ENCODE measurements around the gene CHRNB2. TPM values are rescaled to one million over a fixed set of nuclear protein-coding genes. Genes with fewer than 3 reads are reported as not detected.
A peak's percentile ranks its signal among the peaks of the same experiment; 100 is the strongest.

The CHRNB2 gene
- total and polyA plus RNA-seq, 2 donors (not counting 3 experiments of a cell fraction or from before 2014, with no cell fraction given): not detected

DNA sequence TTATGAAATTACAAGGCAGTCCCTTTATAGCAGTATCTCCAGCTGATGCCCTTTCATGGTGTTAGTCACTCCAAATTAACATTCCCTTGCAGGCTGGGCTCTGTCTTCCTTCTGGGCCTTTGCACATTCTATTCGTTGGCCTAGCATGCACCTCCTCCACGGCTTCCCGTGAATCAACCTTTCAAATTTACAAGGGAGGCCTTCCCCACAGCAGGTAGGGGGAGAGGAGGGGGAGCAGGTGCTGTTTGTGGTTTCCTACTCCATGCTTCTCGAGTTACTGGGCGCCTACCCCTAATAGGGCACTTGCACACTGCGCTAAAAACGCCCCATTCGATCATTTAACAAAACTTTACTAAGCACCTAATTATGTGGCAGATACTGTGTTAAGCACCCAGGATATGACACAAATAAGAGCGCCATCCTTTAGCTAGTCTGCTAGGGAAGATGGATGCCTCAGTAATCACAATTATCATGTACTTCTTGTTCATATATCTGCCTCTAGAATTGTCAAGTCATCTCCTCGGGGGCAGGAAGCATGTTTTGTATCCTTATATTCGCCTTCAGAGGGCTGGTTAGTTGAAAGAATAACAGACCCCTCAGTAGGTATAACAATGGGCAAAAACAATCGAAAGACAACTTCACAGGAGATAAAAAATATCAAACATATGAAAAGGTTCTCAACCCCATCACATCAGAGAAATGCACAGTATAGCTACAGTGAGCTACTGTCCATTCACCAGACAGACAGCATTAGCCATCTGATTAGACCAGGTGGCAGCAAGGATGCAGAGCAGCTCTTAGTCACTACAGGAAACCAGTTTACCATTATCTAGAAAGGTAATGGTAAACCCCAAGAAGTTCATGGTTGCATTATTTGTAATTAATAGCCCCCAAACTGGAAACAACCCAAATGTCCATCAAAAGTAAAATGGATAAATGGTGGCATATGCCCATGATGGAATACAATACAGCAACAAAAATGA, 42.1 kb downstream of the CHRNB2 start:
- Histone ChIP-seq H3K27ac (ENCODE audit: insufficient read depth, low read depth, low read length) (no peak overlapping the region), H2AFZ (ENCODE audit: low read depth, low read length) (no peak overlapping the region), H3K9me1 (replicated peaks; ENCODE audit: control insufficient read depth, extremely low read depth, insufficient read depth, low read length) (no peaks in the 10 kb centered on the region), H3K27me3 (ENCODE audit: control insufficient read depth in 2 of 2, insufficient read depth in 2 of 2, low read length in 2 of 2) (no peaks in the 10 kb centered on the region), H3K9me3 (replicated peaks; ENCODE audit: control insufficient read depth, insufficient read depth, low read length) (no peaks in the 10 kb centered on the region), H4K20me1 (replicated peaks; ENCODE audit: control insufficient read depth, extremely low read depth, insufficient read depth, low read length) (peaks cover 4% of the 10 kb centered on the region), H3K9ac (replicated peaks; ENCODE audit: extremely low read depth, insufficient read depth, low read length) (no peak overlapping the region), H3K4me2 (ENCODE audit: insufficient read depth, low read length) (peak overlapping the region; percentile 61), H3K4me3 (replicated peaks in 1 of 3; ENCODE audit: insufficient read depth in 1 of 3, low read depth in 1 of 3, low read length in 3 of 3) (no peak overlapping the region), H3K4me1 (ENCODE audit: control insufficient read depth, extremely low read depth, insufficient read depth, low read length) (peaks cover 6% of the 10 kb centered on the region), H3K79me2 (ENCODE audit: control insufficient read depth, insufficient read depth, low read length) (peaks cover 64% of the 10 kb centered on the region), H3K36me3 (ENCODE audit: control insufficient read depth in 2 of 2, extremely low read depth in 1 of 2, insufficient read depth in 2 of 2, low read length in 2 of 2) (no peaks in the 10 kb centered on the region)
- dilution Hi-C loops (cut with MboI; ENCODE audit: extremely low pct_ligation_motif_present, low sequenced_read_pairs) (no loop called here), intact Hi-C loops (cut with micrococcal nuclease) (loop anchor here (2.0 kb wide), 1 partner anchor 19 kb away; no protein-coding TSS in a partner anchor)
- no peak for DNase-seq (ENCODE audit: low read depth, low spot score)
- POLR2A ChIA-PET: interaction anchor here (0.5 to 0.7 kb wide), 2 partner anchors 14 to 562 kb away, joined by 5 to 11 read pairs; no protein-coding TSS in a partner anchor
- no TSS peak for BruUV-seq (replicated peaks)
- TF ChIP-seq POLR2A (IDR thresholded peaks at IDR 0.05; ENCODE audit: low read depth, low read length): no peak
- TF ChIP-seq, protein P1, sequence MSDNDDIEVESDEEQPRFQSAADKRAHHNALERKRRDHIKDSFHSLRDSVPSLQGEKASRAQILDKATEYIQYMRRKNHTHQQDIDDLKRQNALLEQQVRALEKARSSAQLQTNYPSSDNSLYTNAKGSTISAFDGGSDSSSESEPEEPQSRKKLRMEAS (IDR thresholded peaks at IDR 0.05; ENCODE audit: insufficient read depth, insufficient read length): no peak
- no peak for TF ChIP-seq GATA2 (IDR thresholded peaks at IDR 0.05; ENCODE audit: insufficient read depth, insufficient read length, low read depth, low read length)
- no peak for TF ChIP-seq MYC (IDR thresholded peaks at IDR 0.05; ENCODE audit: low read depth, low read length)
- no peak for TF ChIP-seq POLR2AphosphoS5 (IDR thresholded peaks at IDR 0.05; ENCODE audit: insufficient read depth, low read depth, low read length)
- no peak for TF ChIP-seq EZH2 (IDR thresholded peaks at IDR 0.05; ENCODE audit: borderline replicate concordance, low read depth, low read length, severe bottlenecking)
- TF ChIP-seq FOS (IDR thresholded peaks at IDR 0.05; ENCODE audit: borderline replicate concordance, insufficient read depth, low read length): no peak
- TF ChIP-seq JUN (IDR thresholded peaks at IDR 0.05; ENCODE audit: borderline replicate concordance, insufficient read depth, insufficient read length, low read depth): no peak
- TF ChIP-seq, protein P2, sequence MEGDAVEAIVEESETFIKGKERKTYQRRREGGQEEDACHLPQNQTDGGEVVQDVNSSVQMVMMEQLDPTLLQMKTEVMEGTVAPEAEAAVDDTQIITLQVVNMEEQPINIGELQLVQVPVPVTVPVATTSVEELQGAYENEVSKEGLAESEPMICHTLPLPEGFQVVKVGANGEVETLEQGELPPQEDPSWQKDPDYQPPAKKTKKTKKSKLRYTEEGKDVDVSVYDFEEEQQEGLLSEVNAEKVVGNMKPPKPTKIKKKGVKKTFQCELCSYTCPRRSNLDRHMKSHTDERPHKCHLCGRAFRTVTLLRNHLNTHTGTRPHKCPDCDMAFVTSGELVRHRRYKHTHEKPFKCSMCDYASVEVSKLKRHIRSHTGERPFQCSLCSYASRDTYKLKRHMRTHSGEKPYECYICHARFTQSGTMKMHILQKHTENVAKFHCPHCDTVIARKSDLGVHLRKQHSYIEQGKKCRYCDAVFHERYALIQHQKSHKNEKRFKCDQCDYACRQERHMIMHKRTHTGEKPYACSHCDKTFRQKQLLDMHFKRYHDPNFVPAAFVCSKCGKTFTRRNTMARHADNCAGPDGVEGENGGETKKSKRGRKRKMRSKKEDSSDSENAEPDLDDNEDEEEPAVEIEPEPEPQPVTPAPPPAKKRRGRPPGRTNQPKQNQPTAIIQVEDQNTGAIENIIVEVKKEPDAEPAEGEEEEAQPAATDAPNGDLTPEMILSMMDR (IDR thresholded peaks at IDR 0.05; ENCODE audit: extremely low read depth in 1 of 2, insufficient read depth in 1 of 2, low read depth in 1 of 2, low read length in 2 of 2): no peak
- CTCF ChIA-PET: interaction anchor here (1.2 to 1.7 kb wide), 3 partner anchors 8 to 22 kb away, joined by 3 read pairs; no protein-coding TSS in a partner anchor
- no peak for FAIRE-seq
